Measurements from ENCODE around the gene ZNF592.

DNA sequence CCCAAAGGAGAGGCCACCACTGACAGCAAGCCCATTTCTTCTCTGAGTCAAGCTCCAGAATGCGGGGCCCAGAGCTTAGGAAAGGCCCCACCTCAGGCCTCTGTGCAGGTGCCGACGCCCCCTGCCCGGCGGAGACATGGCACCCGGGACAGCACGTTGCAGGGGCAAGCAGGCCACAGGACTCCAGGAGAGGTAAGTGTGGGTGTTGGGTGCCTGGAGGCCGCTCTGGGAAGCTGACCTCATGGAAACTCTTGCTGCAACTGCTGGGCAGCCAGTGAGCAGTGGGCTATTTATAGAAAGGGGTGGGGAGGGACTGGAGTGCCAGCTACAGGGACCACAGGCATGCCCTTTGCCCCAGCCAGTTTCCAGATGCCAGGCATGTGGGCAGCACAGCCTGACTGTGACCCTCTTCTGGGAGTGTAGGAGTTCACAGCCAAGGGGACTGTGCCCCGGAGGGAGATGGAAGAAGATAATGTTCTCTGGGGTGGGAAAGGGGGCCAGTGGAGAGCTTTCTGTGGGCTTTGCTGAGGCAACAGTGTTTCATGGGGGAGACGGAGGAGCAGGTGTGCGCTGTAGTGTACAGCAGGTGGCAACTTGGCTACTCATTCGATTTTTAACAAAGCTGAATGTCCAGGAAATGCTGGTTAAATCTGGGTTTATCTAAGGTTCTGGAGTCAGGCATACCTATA is 92.5 kb downstream of the ZNF592 start:
- TF ChIP-seq ZSCAN30 (tag by site-specific recombination; IDR thresholded peaks at IDR 0.05) (no peak), ZNF24 (tag by site-specific recombination; IDR thresholded peaks at IDR 0.05) (no peak), ZNF658 (tag by site-specific recombination; IDR thresholded peaks at IDR 0.05) (no peak), ZBTB8A (tag by site-specific recombination; IDR thresholded peaks at IDR 0.05) (no peak), ZNF707 (tag by site-specific recombination; IDR thresholded peaks at IDR 0.05) (no peak)
- TF ChIP-seq, protein P1, sequence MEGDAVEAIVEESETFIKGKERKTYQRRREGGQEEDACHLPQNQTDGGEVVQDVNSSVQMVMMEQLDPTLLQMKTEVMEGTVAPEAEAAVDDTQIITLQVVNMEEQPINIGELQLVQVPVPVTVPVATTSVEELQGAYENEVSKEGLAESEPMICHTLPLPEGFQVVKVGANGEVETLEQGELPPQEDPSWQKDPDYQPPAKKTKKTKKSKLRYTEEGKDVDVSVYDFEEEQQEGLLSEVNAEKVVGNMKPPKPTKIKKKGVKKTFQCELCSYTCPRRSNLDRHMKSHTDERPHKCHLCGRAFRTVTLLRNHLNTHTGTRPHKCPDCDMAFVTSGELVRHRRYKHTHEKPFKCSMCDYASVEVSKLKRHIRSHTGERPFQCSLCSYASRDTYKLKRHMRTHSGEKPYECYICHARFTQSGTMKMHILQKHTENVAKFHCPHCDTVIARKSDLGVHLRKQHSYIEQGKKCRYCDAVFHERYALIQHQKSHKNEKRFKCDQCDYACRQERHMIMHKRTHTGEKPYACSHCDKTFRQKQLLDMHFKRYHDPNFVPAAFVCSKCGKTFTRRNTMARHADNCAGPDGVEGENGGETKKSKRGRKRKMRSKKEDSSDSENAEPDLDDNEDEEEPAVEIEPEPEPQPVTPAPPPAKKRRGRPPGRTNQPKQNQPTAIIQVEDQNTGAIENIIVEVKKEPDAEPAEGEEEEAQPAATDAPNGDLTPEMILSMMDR (tag by site-specific recombination; IDR thresholded peaks at IDR 0.05), result no peak
